ENCODE data around the gene ARHGEF38.

The ARHGEF38 gene

GRCh38 chr4:105572296-105572695 lies 19.9 kb downstream of the ARHGEF38 start:
- H3K27ac Mint-ChIP-seq = no peak overlapping the region
- no peaks in the 10 kb centered on the region for H3K36me3 Mint-ChIP-seq (ENCODE audit: insufficient read depth)
- peaks cover 2 to 11% of the 10 kb centered on the region in 2 donors for H3K27me3 Mint-ChIP-seq
- no peaks in the 10 kb centered on the region for H3K4me1 Mint-ChIP-seq (ENCODE audit: low read depth in 2 of 2)
- DNase-seq (no peak), ATAC-seq (replicated peaks) (no peak)
- no peaks in the 10 kb centered on the region for H3K9me3 Mint-ChIP-seq
- no peak overlapping the region for H3K4me3 Mint-ChIP-seq

- H3K36me3 Mint-ChIP-seq (ENCODE audit: insufficient read depth) = no peaks in the 10 kb centered on the region
- H3K4me1 Mint-ChIP-seq (ENCODE audit: low read depth in 2 of 2) = no peaks in the 10 kb centered on the region
- H3K4me3 Mint-ChIP-seq = no peak overlapping the region
- H3K27me3 Mint-ChIP-seq = peaks cover 21 to 24% of the 10 kb centered on the region in 2 donors
- DNase-seq (no peak), ATAC-seq (replicated peaks) (no peak)
- no peaks in the 10 kb centered on the region for H3K9me3 Mint-ChIP-seq
- no peak overlapping the region for H3K27ac Mint-ChIP-seq
Observed at GRCh38 chr4:105586638-105587328, 34.4 kb downstream of the ARHGEF38 start.

- H3K4me1 Mint-ChIP-seq (ENCODE audit: low read depth in 2 of 2) = no peaks in the 10 kb centered on the region
- no peaks in the 10 kb centered on the region for H3K36me3 Mint-ChIP-seq (ENCODE audit: insufficient read depth)
- no peaks in the 10 kb centered on the region for H3K9me3 Mint-ChIP-seq
- no peak overlapping the region for H3K4me3 Mint-ChIP-seq
- ATAC-seq (replicated peaks) = no peak
- H3K27me3 Mint-ChIP-seq = peaks cover 21 to 34% of the 10 kb centered on the region in 2 donors
- no peak overlapping the region for H3K27ac Mint-ChIP-seq
- no peak for DNase-seq
Observed at GRCh38 chr4:105587841-105588240, 35.4 kb downstream of the ARHGEF38 start.

DNA sequence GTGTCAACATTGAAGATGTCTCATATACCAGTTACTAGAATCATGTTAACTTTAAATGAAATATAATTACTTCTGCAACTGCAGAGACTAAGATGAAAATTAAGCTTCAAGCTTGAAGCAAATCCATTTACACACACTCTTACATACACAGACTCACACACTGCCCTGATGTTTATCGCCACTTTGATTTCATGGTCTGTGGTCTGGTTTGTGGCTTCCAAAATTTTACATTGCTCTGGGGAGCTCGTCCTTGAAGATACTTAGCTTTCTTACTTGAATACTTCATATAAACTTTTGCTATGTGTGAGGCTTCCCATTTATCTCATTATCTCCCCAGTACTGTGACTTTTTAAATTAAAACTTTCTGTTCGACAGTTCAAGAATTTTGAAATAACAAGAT lies 35.8 kb downstream of the ARHGEF38 start:
- Mint-ChIP-seq H3K27me3 (peaks cover 21 to 32% of the 10 kb centered on the region in 2 donors), H3K9me3 (no peaks in the 10 kb centered on the region), H3K36me3 (ENCODE audit: insufficient read depth) (no peaks in the 10 kb centered on the region), H3K4me3 (no peak overlapping the region), H3K27ac (no peak overlapping the region), H3K4me1 (ENCODE audit: low read depth in 2 of 2) (no peaks in the 10 kb centered on the region)
- no peak for ATAC-seq (replicated peaks)
- no peak for DNase-seq

GRCh38 chr4:105591573-105591972 lies 39.2 kb downstream of the ARHGEF38 start:
- no peak for DNase-seq
- Mint-ChIP-seq H3K9me3 (no peaks in the 10 kb centered on the region), H3K4me3 (no peak overlapping the region), H3K27me3 (peaks cover 29 to 32% of the 10 kb centered on the region in 2 donors), H3K27ac (no peak overlapping the region), H3K36me3 (ENCODE audit: insufficient read depth) (no peaks in the 10 kb centered on the region), H3K4me1 (ENCODE audit: low read depth in 2 of 2) (no peaks in the 10 kb centered on the region)
- ATAC-seq (replicated peaks) = no peak

GRCh38 chr4:105594099-105595010 lies 41.9 kb downstream of the ARHGEF38 start:
- ATAC-seq (replicated peaks) (no peak), DNase-seq (no peak)
- no peak overlapping the region for H3K4me3 Mint-ChIP-seq
- H3K36me3 Mint-ChIP-seq (ENCODE audit: insufficient read depth) = no peaks in the 10 kb centered on the region
- H3K27ac Mint-ChIP-seq = no peak overlapping the region
- peaks cover 21 to 25% of the 10 kb centered on the region in 2 donors for H3K27me3 Mint-ChIP-seq
- no peaks in the 10 kb centered on the region for H3K9me3 Mint-ChIP-seq
- no peaks in the 10 kb centered on the region for H3K4me1 Mint-ChIP-seq (ENCODE audit: low read depth in 2 of 2)

GRCh38 chr4:105596684-105597083 lies 44.3 kb downstream of the ARHGEF38 start:
- H3K4me3 Mint-ChIP-seq = no peak overlapping the region

GRCh38 chr4:105598052-105598451 lies 45.6 kb downstream of the ARHGEF38 start:
- DNase-seq (no peak), ATAC-seq (replicated peaks) (no peak)
- no peaks in the 10 kb centered on the region for H3K9me3 Mint-ChIP-seq
- no peak overlapping the region for H3K4me3 Mint-ChIP-seq
- H3K4me1 Mint-ChIP-seq (ENCODE audit: low read depth in 2 of 2) = no peaks in the 10 kb centered on the region
- peaks cover 9 to 20% of the 10 kb centered on the region in 2 donors for H3K27me3 Mint-ChIP-seq
- no peak overlapping the region for H3K27ac Mint-ChIP-seq
- H3K36me3 Mint-ChIP-seq (ENCODE audit: insufficient read depth) = no peaks in the 10 kb centered on the region

More at GRCh38 chr4:105596684-105597083, 44.3 kb downstream of the ARHGEF38 start:
- Mint-ChIP-seq H3K27ac (no peak overlapping the region), H3K27me3 (peaks cover 20 to 21% of the 10 kb centered on the region in 2 donors), H3K4me1 (ENCODE audit: low read depth in 2 of 2) (no peaks in the 10 kb centered on the region), H3K9me3 (no peaks in the 10 kb centered on the region), H3K36me3 (ENCODE audit: insufficient read depth) (no peaks in the 10 kb centered on the region)
- no peak for ATAC-seq (replicated peaks)
- no peak for DNase-seq

GRCh38 chr4:105598787-105599186 lies 46.4 kb downstream of the ARHGEF38 start:
- H3K27ac Mint-ChIP-seq = no peak overlapping the region
- no peak for DNase-seq
- H3K4me3 Mint-ChIP-seq = no peak overlapping the region
- H3K4me1 Mint-ChIP-seq (ENCODE audit: low read depth in 2 of 2) = no peaks in the 10 kb centered on the region
- H3K27me3 Mint-ChIP-seq = peaks cover 9 to 18% of the 10 kb centered on the region in 2 donors
- no peaks in the 10 kb centered on the region for H3K36me3 Mint-ChIP-seq (ENCODE audit: insufficient read depth)
- ATAC-seq (replicated peaks) = no peak
- H3K9me3 Mint-ChIP-seq = no peaks in the 10 kb centered on the region

- Mint-ChIP-seq H3K4me3 (no peak overlapping the region), H3K27ac (no peak overlapping the region), H3K27me3 (peaks cover 9 to 12% of the 10 kb centered on the region in 2 donors), H3K4me1 (ENCODE audit: low read depth in 2 of 2) (no peaks in the 10 kb centered on the region), H3K9me3 (no peaks in the 10 kb centered on the region), H3K36me3 (ENCODE audit: insufficient read depth) (no peaks in the 10 kb centered on the region)
- ATAC-seq (replicated peaks) (no peak), DNase-seq (no peak)
Observed at GRCh38 chr4:105599482-105599881, 47.1 kb downstream of the ARHGEF38 start.

DNA sequence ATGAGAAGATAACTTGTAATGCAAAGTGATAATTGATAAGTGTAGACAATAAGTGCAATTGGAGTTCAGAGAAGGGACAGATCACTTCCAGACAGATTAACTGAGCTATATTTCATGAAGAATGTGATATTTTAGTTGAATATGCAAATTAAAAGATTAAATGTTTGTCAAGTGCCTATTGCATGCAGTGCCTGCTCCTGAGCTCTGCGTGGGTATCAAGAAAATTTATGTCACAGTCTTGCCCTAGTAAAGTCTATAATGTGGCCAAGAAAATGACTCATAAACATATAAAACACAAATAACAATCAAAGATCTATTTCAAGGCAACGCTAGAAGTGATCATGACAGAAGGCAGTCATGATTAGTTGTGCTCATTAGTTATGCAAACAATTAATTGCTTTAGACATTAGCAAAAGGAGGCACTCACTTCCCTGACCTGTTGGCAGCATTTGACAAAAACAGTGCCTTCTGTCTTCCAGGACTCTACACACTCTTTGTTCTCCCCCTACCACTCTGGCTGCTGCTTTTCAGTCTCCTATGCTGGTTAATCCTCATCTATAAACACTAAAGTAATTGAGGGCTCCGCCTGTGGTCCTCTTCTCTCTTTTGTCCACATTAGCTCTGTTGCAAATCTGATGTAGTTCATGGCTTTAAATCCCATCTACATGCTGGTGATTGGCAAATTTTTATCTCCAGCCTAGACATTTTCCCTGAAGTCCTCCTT lies 47.7 kb downstream of the ARHGEF38 start:
- Mint-ChIP-seq H3K9me3 (no peaks in the 10 kb centered on the region), H3K27me3 (peaks cover 9 to 10% of the 10 kb centered on the region in 2 donors), H3K4me3 (no peak overlapping the region), H3K36me3 (ENCODE audit: insufficient read depth) (no peaks in the 10 kb centered on the region), H3K4me1 (ENCODE audit: low read depth in 2 of 2) (no peaks in the 10 kb centered on the region), H3K27ac (no peak overlapping the region)
- ATAC-seq (replicated peaks) (no peak), DNase-seq (no peak)

DNA sequence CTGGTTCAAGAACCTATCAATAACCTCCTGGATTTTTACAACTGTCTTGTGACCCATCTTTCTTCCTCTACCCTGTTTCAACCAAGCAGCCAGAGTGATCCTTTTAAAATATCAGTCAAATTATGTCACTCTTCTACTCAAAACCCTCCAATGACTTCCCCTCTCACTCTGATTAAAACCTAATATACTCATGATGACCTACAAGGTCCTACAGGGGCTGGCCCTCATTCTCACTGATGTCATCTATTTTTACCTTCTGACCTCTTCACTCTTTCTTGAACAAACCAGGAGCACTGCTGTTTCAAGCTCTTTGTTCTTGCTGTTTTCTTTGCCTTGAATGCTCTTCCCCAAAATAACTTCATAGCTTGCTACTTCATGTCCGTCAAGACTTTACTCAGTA lies 48.5 kb downstream of the ARHGEF38 start:
- Mint-ChIP-seq H3K4me1 (ENCODE audit: low read depth in 2 of 2) (no peaks in the 10 kb centered on the region), H3K36me3 (ENCODE audit: insufficient read depth) (no peaks in the 10 kb centered on the region), H3K9me3 (no peaks in the 10 kb centered on the region), H3K4me3 (no peak overlapping the region), H3K27me3 (peaks cover 9 to 10% of the 10 kb centered on the region in 2 donors), H3K27ac (no peak overlapping the region)
- DNase-seq (no peak), ATAC-seq (replicated peaks) (no peak)

GRCh38 chr4:105601406-105601805 lies 49.0 kb downstream of the ARHGEF38 start:
- Mint-ChIP-seq H3K27me3 (peaks cover 9 to 10% of the 10 kb centered on the region in 2 donors), H3K27ac (no peak overlapping the region), H3K4me1 (ENCODE audit: low read depth in 2 of 2) (no peaks in the 10 kb centered on the region), H3K9me3 (no peaks in the 10 kb centered on the region), H3K36me3 (ENCODE audit: insufficient read depth) (no peaks in the 10 kb centered on the region), H3K4me3 (no peak overlapping the region)
- ATAC-seq (replicated peaks) (no peak), DNase-seq (no peak)

All from effector memory CD8-positive, alpha-beta T cell (primary cell).